ENCODE results near the gene TMEM72. TPM values are rescaled to one million over a fixed set of nuclear protein-coding genes. Genes with fewer than 3 reads are reported as not detected.

Gene TMEM72
- total and polyA plus RNA-seq, 2 of the 13 experiments (the other 11 are each of a cell fraction or from before 2014, with no cell fraction given), result 0.04 TPM; not detected in 1

- TF ChIP-seq KDM5A (IDR thresholded peaks at IDR 0.05; ENCODE audit: borderline replicate concordance, low read length) (peak; percentile 26; the same call in 1 of the 2 replicates), ZFP36L2 (CRISPR knock-in tag; IDR thresholded peaks at IDR 0.05) (no peak), PCBP1 (IDR thresholded peaks at IDR 0.05; ENCODE audit: borderline replicate concordance, low read depth, low read length) (no peak), ZNF282 (IDR thresholded peaks at IDR 0.05; ENCODE audit: partially characterized antibody) (no peak), ZNF207 (IDR thresholded peaks at IDR 0.05; ENCODE audit: borderline replicate concordance) (no peak), ZNF264 (CRISPR knock-in tag; IDR thresholded peaks at IDR 0.05) (peak; percentile 75; the same call in 1 of the 2 replicates), ZNF430 (CRISPR knock-in tag; IDR thresholded peaks at IDR 0.05) (no peak), EHMT2 (IDR thresholded peaks at IDR 0.05; ENCODE audit: borderline replicate concordance, low read depth, low read length) (no peak), RAD51 (IDR thresholded peaks at IDR 0.05; ENCODE audit: borderline replicate concordance) (no peak), CENPX (CRISPR knock-in tag; IDR thresholded peaks at IDR 0.05) (no peak), ZBTB7B (CRISPR knock-in tag; IDR thresholded peaks at IDR 0.05) (peak; percentile 78; the same call in 1 of the 2 replicates), THAP11 (CRISPR knock-in tag; IDR thresholded peaks at IDR 0.05) (0 out of 2 replicates have a peak, but pooled peaks have one; percentile 34), KDM6A (CRISPR knock-in tag; IDR thresholded peaks at IDR 0.05; ENCODE audit: low read depth) (no peak; the same call in 1 of the 2 replicates), ZNF790 (CRISPR knock-in tag; IDR thresholded peaks at IDR 0.05; ENCODE audit: borderline replicate concordance) (no peak), AGO1 (IDR thresholded peaks at IDR 0.05; ENCODE audit: low read depth, low read length, poor library complexity, severe bottlenecking) (no peak), ZNF543 (CRISPR knock-in tag; IDR thresholded peaks at IDR 0.05) (0 out of 2 replicates have a peak, but pooled peaks have one; percentile 41), MTF1 (CRISPR knock-in tag; IDR thresholded peaks at IDR 0.05) (no peak), GMEB1 (CRISPR knock-in tag; IDR thresholded peaks at IDR 0.05; ENCODE audit: borderline replicate concordance) (no peak; the same call in 1 of the 2 replicates), POGK (CRISPR knock-in tag; conservative IDR thresholded peaks at IDR 0.05) (0 out of 2 replicates have a peak, but pooled peaks have one; percentile 3), ZNF251 (CRISPR knock-in tag; IDR thresholded peaks at IDR 0.05) (no peak), GATA4 (IDR thresholded peaks at IDR 0.05; ENCODE audit: borderline replicate concordance, low read depth) (no peak), AKNA (CRISPR knock-in tag; IDR thresholded peaks at IDR 0.05; ENCODE audit: borderline replicate concordance) (no peak)
Measured at GRCh38 chr10:44963772-44964633, 52.9 kb downstream of the TMEM72 start (continued).
